Measurements from ENCODE around the gene MED13L.

MED13L gene

GRCh38 chr12:116116650-116117424, 160.7 kb downstream of the MED13L start:
- Histone ChIP-seq H3K27me3 (ENCODE audit: insufficient read depth, low read length, poor library complexity) (no peaks in the 10 kb centered on the region), H4K20me1 (ENCODE audit: insufficient read depth, low read length) (peaks cover 79% of the 10 kb centered on the region), H3K36me3 (ENCODE audit: insufficient read depth, low read length) (no peaks in the 10 kb centered on the region), H2AFZ (ENCODE audit: low read depth, low read length) (no peak overlapping the region), H3K9ac (ENCODE audit: low read depth, low read length) (no peak overlapping the region), H3K79me2 (ENCODE audit: insufficient read depth, low read length) (peaks cover 99% of the 10 kb centered on the region), H3K9me3 (ENCODE audit: insufficient read depth, low read length, severe bottlenecking) (no peaks in the 10 kb centered on the region), H3K4me1 (ENCODE audit: insufficient read depth, low read length) (peaks cover 3% of the 10 kb centered on the region; the same call in 1 of the 2 replicates), H3K4me2 (ENCODE audit: insufficient read depth, low read length) (no peak overlapping the region), H3K4me3 (ENCODE audit: low read depth in 1 of 2, low read length in 2 of 2) (no peak overlapping the region), H3K27ac (ENCODE audit: low read length) (no peak overlapping the region)
- DNase-seq (no peak), ATAC-seq (ENCODE audit: insufficient read depth, low read depth) (no peak)
- TF ChIP-seq CTCF (IDR thresholded peaks at IDR 0.05; ENCODE audit: borderline replicate concordance, extremely low read depth, low read length, poor library complexity, severe bottlenecking): no peak
- no peak for TF ChIP-seq EZH2 (IDR thresholded peaks at IDR 0.05; ENCODE audit: borderline replicate concordance, low read depth, low read length, severe bottlenecking)

DNA sequence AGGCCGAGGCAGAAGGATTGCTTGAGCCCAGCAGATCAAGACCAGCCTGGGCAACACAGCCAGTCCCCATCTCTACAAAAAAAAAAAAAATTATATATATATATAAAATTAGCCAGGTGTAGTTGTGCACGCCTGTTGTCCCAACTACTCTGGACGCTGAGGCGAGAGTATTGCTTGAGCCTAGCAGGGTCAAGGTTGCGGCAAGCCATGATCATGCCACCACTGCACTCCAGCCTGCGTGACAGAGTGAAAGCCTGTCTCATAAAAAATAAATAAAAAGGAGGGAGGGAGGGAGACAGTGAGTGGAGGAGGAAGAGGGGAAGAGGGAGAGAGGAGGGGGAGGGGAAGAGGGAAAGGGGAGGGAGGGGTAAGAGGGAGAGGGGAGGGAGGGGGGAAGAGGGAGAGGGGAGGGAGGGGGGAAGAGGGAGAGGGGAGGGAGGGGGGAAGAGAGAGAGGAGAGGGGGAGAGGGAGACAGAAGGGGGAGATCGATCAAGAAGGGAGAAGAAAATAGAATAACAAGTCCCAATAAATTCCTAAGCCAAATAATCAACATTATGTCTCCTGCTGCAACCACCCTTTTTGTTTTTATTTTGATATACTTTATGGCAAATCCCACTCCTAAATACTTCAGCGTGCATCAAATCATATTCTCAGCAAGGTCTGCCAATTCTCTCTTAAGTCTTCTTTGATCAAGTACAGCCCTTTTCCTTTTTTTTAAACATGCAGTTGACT, 163.9 kb downstream of the MED13L start:
- no peak overlapping the region for H2AFZ ChIP-seq (ENCODE audit: low read depth, low read length)
- no peaks in the 10 kb centered on the region for H3K4me1 ChIP-seq (ENCODE audit: insufficient read depth, low read length)
- H3K9me3 ChIP-seq (ENCODE audit: insufficient read depth, low read length, severe bottlenecking): no peaks in the 10 kb centered on the region
- no peak overlapping the region for H3K9ac ChIP-seq (ENCODE audit: low read depth, low read length)
- ATAC-seq (ENCODE audit: insufficient read depth, low read depth) (no peak), DNase-seq (no peak)
- TF ChIP-seq EZH2 (IDR thresholded peaks at IDR 0.05; ENCODE audit: borderline replicate concordance, low read depth, low read length, severe bottlenecking): no peak
- H3K27me3 ChIP-seq (ENCODE audit: insufficient read depth, low read length, poor library complexity): no peaks in the 10 kb centered on the region
- peaks cover 56% of the 10 kb centered on the region for H4K20me1 ChIP-seq (ENCODE audit: insufficient read depth, low read length)
- H3K36me3 ChIP-seq (ENCODE audit: insufficient read depth, low read length): peaks cover 6% of the 10 kb centered on the region; the same call in 1 of the 2 replicates
- H3K27ac ChIP-seq (ENCODE audit: low read length): no peak overlapping the region
- H3K79me2 ChIP-seq (ENCODE audit: insufficient read depth, low read length): peaks cover 98% of the 10 kb centered on the region
- H3K4me3 ChIP-seq (ENCODE audit: low read depth in 1 of 2, low read length in 2 of 2): no peak overlapping the region
- no peak overlapping the region for H3K4me2 ChIP-seq (ENCODE audit: insufficient read depth, low read length)

- Histone ChIP-seq H3K36me3 (ENCODE audit: insufficient read depth, low read length) (peaks cover 14% of the 10 kb centered on the region; the same call in 1 of the 2 replicates), H3K79me2 (ENCODE audit: insufficient read depth, low read length) (peaks cover 90% of the 10 kb centered on the region), H3K9ac (ENCODE audit: low read depth, low read length) (no peak overlapping the region), H3K4me2 (ENCODE audit: insufficient read depth, low read length) (no peak overlapping the region), H4K20me1 (ENCODE audit: insufficient read depth, low read length) (peaks cover 26% of the 10 kb centered on the region; the same call in 1 of the 2 replicates), H3K9me3 (ENCODE audit: insufficient read depth, low read length, severe bottlenecking) (no peaks in the 10 kb centered on the region), H3K27me3 (ENCODE audit: insufficient read depth, low read length, poor library complexity) (no peaks in the 10 kb centered on the region), H3K4me1 (ENCODE audit: insufficient read depth, low read length) (no peaks in the 10 kb centered on the region), H3K4me3 (ENCODE audit: low read depth in 1 of 2, low read length in 2 of 2) (no peak overlapping the region), H3K27ac (ENCODE audit: low read length) (no peak overlapping the region), H2AFZ (ENCODE audit: low read depth, low read length) (no peak overlapping the region)
- ATAC-seq (ENCODE audit: insufficient read depth, low read depth) (no peak), DNase-seq (no peak)
- no peak for TF ChIP-seq CTCF (IDR thresholded peaks at IDR 0.05; ENCODE audit: borderline replicate concordance, extremely low read depth, low read length, poor library complexity, severe bottlenecking)
These were observed 170.6 kb downstream of the MED13L start for GRCh38 chr12:116106870-116107269.

DNA sequence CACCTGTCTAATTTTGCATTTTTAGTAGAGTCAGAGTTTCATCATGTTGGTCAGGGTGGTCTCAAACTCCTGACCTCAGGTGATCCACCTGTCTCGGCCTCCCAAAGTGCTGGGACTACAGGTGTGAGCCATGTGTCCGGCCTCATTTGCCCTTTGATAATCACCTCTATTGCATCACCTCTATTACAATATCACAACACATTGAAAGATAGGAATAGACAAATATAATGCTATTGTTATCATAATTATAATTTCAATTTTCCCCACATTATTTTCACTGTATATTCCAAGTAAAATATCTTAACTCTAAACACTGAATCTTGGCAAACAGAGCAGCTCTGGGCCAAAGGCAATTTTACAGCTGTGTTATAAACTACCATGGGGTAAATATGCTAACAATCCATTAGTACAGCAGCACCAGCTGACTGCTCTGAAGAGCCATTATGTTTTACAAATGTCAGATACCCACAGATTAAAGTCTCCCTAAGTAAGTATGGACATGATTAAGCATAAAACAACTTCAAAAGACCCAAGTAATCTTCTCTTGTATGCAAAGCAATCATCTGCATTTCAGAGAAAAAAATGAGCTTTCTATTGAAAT, 173.2 kb downstream of the MED13L start:
- Histone ChIP-seq H3K9ac (ENCODE audit: low read depth, low read length) (no peak overlapping the region), H3K79me2 (ENCODE audit: insufficient read depth, low read length) (peaks cover 88% of the 10 kb centered on the region), H3K4me3 (ENCODE audit: low read depth in 1 of 2, low read length in 2 of 2) (no peak overlapping the region), H2AFZ (ENCODE audit: low read depth, low read length) (no peak overlapping the region), H3K9me3 (ENCODE audit: insufficient read depth, low read length, severe bottlenecking) (no peaks in the 10 kb centered on the region), H3K27me3 (ENCODE audit: insufficient read depth, low read length, poor library complexity) (no peaks in the 10 kb centered on the region), H3K4me2 (ENCODE audit: insufficient read depth, low read length) (no peak overlapping the region), H3K36me3 (ENCODE audit: insufficient read depth, low read length) (peaks cover 14% of the 10 kb centered on the region; the same call in 1 of the 2 replicates), H4K20me1 (ENCODE audit: insufficient read depth, low read length) (peaks cover 31% of the 10 kb centered on the region; the same call in 1 of the 2 replicates), H3K4me1 (ENCODE audit: insufficient read depth, low read length) (no peaks in the 10 kb centered on the region), H3K27ac (ENCODE audit: low read length) (no peak overlapping the region)
- no peak for ATAC-seq (ENCODE audit: insufficient read depth, low read depth)
- no peak for TF ChIP-seq EZH2 (IDR thresholded peaks at IDR 0.05; ENCODE audit: borderline replicate concordance, low read depth, low read length, severe bottlenecking)
- TF ChIP-seq CTCF (IDR thresholded peaks at IDR 0.05; ENCODE audit: borderline replicate concordance, extremely low read depth, low read length, poor library complexity, severe bottlenecking): no peak
- DNase-seq: no peak

All from DND-41 (cell line).